Renal cortex interstitium (tissue), 15 donors: ENCODE measurements around the gene SMCO2. TPM values are rescaled to one million over a fixed set of nuclear protein-coding genes. Genes with fewer than 3 reads are reported as not detected.
A peak's percentile ranks its signal among the peaks of the same experiment; 100 is the strongest.

ENCODE experiments used
- DNase-seq, 11 donors: peaks; one replicate each; pipeline ENCODE4 v3.0.0-alpha.2; 2013; ENCODE audit warnings: low read depth in 9 of 11, low spot score in 4 of 11; ENCODE audit errors: extremely low read depth in 1 of 11
- long read RNA-seq, 16 experiments: transcript quantifications; one replicate each; lab custom pipeline, GENCODE V29; 2026
- polyA plus RNA-seq, 3 donors: library from polyadenylated mRNA; unstranded; fragments of 120-200 nt; gene quantifications; one replicate each; pipeline ENCODE4 v1.2.1, GENCODE V29; 2013; ENCODE audit not compliant: insufficient read length in 3 of 3

Gene SMCO2
- under 1 TPM; 0.24 to 0.91 (median 0.40) TPM for polyA plus RNA-seq
- long read RNA-seq, donor 1: 0 reads
- long read RNA-seq, donor 2: 0 reads
- long read RNA-seq, donor 3: 0 reads
- long read RNA-seq, donor 4: 0 reads
- long read RNA-seq, donor 5: 0 reads
- long read RNA-seq, donor 6: 0 reads
- long read RNA-seq, donor 7: 0 reads
- long read RNA-seq, donor 8: 0 reads
- long read RNA-seq, donor 9: 0 reads
- long read RNA-seq, donor 10: 0 reads
- long read RNA-seq, donor 11: 0 reads
- long read RNA-seq, donor 12: 0 reads
- long read RNA-seq, donor 13: 0 reads
- long read RNA-seq, donor 14: 0 reads
- long read RNA-seq, donor 15: 0 reads
- long read RNA-seq, donor 16, partial matches to known transcripts: 0 of 2 reads
- long read RNA-seq, donor 16, other reads (novel, unspliced or antisense): 0 of 2 reads

DNA sequence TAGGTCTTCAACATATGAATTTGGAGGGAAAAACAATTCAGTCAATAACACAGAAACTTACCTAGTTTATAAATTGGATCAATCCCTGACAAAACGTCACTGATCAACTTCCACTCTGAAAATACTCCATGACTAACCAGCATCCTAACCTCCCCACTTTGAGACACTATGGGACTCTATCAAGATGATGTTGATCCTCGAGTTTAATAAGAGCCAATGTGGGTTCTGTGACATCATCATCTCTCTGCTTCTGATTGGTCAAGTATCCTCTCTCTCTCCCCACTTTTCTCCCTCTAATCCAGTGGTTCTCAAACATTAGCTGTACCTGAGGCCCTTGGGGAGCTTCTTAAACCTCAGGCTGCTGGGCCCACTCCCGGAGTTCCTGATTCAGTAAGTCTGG, at the start of gene SMCO2:
SMCO2 (plus strand) TSS at position 301 of the 400 bp plus-strand sequence. CDS start 23,896 bp downstream, outside the sequence.
- no peak for DNase-seq

DNA sequence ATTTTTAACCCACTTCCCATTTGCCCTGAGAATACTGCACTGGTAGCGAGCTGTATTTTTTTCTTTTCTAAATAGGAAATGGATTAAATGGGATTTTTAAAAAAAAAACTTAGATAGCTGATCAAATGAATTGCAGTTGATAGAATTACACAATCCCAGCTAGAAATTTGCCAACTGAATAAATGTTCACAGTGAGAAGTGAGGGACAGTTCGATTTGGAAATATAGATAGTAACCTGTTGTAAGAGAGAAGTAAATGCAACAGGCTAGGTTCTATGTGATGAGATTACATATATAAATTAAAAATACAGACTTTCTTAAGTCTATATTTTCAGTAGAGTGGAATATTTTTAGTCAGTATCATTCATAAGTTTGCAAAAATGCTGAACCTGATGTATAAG, 48.1 kb upstream of the SMCO2 start:
- no peak for DNase-seq

DNA sequence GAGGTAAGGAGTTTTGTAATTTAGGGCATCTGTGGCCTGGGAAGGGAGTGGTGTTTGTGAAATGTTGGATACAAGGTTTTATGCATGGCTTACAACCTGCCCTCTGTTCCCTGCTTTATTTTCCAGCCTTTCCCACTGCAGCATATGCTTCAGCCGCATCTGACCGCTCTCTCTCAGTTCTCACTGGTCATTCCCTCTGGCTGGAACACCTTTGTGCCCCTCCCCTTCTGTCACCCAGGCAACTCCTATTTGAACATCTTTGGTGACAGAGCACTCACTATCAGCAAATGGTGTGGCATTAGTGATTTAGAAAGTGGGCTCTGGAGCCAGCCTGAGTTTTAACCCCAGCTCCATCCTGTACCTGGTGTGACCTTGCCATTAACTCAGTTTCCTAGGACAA, 47.5 kb upstream of the SMCO2 start:
- no peak for DNase-seq

DNA sequence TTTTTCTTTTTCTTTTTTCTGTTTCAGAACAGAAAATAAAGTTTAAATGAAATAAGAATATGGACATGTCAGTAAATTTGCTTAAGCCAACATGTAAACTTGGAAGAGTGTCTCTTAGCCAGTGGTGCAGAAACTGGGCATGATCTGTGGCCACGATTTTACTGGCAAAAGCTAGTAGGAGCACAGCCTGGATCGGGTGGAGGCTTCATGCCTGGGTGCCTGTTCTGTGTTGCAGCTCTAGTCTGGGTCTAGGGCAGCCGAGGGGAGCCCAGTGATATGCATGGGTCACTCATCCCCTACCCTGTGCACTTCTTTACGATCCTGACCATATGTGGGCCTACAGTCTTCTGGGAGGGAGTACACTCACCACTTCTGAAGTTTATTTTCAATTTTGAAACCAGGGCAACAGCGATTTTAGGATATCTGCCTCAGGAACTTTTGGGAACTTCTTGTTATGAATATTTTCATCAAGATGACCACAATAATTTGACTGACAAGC, 45.6 kb upstream of the SMCO2 start:
- no peak for DNase-seq

DNA sequence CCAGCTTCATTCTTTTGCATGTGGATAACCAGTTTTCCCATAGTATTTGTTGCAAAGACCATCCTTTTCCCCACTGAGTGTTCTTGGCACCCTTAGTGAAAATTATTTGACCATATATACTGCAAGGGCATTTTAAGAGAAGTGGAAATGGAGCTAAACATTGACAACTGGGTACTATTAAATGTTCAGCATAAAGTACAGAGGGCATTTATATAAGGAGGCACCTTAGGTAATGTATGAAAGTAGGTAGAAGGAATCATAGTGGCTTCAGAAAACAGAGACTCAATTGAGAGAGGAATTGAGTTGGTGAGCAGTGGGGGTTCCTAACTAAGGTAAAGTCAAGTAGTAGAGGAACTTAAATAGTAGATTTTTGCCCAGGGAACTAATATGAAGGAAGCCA, 34.5 kb upstream of the SMCO2 start:
- DNase-seq: no peak

DNA sequence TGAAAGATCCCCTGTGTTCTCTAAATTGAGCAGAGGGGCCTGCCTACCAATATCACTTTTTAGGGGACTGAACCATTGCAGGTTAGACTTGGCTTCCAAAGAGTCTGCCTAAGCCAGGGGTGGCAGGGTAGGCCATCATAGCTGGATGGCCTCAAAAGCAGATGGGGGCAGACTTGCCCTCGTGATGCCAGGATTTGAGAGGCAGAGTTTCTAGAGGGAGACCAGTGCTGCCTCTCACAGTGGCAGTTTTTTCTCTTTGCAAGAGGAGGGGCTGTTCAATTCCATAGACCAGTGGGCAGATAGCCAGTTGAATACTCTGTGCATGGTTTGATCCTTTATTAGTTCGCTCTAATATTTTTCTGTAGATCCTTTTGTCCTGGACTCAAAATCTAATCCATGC, 23.8 kb upstream of the SMCO2 start:
- DNase-seq: no peak

DNA sequence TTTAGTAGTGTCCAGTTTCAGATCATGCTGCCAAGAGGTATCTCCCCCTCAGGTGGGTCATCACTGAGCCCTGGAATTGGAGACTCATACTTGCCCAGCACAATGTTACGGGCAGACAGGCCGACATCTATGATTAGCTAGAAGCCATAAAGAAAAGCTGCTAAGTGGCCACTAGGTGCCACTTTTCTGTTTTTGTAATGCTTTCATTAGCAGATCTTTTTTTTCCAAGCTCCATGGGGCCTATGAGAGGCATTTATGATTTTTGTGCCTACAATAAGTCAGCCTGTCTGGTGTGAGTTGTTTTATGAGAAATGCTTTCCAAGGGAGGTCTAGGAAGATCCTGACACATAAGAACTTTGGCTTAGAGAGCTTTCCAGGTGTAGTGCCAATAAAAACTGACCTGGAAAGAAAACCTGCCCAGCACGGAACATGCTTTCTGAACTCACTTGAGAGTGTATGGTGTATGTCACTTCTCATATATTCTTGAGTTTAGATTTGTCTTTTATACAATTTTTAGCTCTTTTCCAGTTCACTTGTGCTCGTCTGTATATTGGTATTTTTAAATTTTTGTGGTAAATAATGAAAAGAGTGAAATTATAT, 21.8 kb upstream of the SMCO2 start:
- peak in 8 of 11 donors; percentile 10 to 56 (median 30) for DNase-seq

DNA sequence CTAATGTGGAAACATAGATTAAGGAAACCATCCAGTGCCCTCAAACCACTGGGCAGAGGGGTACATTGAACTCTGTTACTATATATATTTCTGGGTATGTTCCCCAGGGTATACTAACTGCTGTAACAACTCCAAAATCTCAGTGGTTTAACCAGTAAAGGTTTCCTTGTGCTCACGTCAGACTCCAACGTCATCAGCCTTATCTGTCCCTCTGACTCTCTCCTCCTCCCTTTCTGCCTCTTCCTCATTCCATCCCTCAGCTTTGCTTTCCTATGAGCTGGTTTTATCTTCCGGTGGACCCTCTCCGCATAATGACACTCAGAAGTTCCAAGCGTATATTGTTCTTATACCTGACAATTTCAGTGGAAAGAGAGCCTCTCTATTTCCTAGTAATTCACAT, 21.2 kb upstream of the SMCO2 start:
- DNase-seq: no peak

DNA sequence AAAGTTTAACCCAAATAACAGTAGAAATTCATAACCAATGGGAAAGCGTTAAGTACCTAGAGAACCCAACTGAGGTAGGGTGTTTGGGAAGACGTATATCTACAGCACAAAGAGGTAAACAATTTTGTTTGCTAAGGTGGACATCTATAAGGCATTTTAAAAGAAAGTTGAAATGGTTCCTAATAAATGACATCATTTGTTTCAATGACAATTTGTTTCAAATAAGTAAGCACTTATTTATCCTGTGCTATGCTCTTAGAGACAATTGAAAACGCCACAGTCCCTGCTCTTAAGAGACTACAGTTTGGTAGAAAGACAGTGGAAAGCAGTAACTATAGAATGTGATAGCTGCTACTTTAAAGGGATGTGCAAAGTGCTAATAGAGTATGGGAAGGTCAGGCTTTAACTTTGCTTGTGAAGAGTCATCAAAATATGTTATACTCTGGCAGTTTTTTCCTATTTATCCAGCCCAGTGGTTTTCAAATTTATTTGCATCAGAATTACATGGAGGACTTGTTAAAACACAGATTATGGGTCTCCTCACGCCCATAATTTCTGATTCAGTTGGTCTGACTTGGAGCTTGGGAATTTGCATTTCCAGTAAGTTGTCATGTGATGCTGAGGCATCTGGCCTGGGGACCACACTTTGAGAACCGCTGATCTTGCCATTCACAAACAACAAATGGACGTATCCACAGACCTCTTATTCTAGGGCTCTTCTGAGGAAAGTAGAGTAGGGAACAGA, 19.6 kb upstream of the SMCO2 start:
- DNase-seq: no peak

DNA sequence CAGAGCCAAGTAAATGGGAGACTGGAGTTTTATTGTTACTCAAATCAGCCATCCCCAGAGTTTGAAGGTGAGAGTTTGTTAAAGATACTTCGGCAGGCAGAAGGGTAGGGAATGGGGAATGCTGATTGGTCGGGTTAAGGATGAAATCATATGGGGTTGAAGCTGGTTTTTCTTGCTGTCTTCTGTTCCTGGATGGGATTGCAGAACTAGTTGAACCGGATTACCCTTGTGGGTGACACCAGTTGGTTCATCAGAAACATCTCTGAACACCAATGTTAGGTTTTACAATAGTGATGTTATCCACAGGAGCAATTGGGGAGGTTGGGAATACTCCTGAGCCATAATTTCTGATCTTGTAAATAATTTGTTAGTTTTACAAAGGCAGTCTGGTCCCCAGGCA, 18.7 kb upstream of the SMCO2 start:
- no peak for DNase-seq

DNA sequence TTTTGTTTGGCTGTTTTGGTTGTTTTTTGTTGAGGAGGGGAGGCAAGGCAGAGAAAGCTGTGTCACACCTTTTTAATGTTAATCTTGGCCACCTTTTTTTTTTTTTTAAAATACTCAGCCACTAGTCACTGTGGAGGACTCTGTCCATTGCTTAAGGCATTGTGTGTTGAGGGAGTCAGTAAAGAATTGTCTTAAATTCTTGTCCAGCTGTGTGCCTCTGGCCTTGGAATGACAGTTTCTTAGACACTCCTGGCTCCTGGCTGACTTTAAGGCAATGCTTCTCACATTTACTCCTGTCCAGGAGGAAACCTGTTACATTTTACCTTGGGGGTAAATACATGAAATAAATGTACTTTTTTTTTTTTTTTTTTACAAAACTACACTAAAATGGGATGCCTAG, 18.1 kb upstream of the SMCO2 start:
- DNase-seq: no peak

DNA sequence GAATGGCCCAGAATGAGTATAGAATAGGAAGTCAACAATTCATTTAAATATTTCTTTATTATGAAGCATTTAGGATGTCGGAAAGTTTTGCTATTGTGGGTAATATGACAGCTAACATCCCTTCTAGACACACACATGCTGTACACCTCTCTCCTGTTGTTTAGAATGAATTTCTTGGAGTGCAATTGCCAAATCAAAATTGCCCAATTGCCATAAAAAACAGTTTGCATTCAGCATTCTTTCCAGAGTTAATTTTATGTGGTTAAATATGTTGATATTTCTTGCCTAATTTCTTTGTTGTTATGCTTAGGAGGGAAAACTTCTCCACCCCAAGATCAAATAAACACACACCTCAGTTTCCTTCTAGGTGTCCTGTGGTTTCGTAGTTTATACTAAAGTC, 16.9 kb upstream of the SMCO2 start:
- DNase-seq: no peak

DNA sequence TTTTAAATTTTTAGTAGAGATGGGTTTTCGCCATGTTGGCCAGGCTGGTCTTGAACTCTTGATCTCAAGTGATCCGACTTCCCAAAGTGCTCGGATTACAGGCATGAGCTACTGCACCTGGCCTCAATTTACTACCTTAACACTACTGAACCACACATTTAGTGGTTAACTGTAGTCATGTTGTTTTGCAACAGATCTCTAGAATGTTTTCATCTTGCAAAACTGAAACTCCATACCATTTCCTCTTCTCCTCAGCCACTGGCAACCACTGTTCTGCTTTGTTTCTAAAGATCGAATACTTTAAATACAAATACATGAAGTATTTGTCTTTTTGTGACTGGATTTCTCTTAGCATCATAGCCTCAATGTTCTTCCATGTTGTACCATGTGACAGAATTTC, 15.4 kb upstream of the SMCO2 start:
- no peak for DNase-seq

DNA sequence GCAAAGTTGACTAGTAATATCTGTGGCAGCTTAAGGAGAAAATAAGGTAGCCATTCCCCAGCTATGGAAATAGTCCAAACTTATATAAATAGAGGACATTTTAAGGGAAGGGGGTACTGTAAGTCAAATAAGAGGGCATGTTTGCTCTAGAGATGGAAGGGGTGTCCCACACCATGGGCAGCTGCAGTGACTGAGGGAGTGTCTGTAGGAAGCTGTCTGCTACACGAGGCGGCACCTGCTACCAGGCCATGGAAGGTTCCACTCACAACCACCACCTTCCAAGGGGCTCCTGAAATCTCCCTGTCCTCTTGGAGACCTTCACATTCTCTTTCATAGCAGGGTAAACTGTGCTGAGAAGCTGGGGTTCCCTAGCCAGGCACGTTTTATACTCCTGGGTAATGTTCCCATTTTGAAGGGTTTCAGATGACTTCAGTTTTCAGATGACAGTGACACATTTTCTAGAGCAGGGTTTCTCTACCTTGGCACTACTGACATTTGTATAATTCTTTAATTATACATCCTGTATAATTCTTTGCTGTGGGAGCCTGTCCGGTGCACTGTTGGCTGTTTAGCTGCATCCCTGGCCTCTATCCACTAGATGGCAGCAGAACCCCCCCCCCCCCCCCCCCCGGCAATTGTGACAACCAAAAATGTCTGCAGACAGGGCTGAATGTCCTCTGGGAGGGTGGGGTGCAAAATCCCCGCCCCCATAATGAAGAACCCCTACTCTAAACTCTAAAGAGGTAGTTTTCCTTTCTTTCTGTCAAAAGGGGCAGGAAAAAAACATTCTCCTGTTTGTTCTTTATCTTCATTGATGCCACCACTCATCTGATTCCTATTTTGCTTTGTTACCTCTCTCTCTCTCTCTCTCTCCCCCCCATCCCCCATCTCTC, 11.6 kb upstream of the SMCO2 start:
- no peak for DNase-seq

DNA sequence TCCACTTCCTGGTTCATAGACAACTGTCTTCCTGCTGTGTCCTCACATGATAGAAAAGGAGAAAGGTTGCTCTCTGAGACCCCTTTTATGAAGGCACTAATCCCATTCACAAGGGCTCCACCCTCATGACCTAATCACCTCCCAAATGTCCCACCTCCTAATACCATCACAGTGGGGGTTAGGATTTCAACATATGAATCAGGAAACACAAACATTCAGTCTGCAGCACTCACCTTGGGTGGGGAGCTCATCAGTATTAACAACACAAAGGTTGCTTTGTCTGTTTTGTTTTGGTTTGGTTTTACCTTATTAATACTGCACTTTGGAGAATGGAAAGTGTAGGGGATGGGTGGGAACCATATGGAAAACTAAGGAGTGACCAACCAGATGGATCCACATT, 10.5 kb upstream of the SMCO2 start:
- no peak for DNase-seq

DNA sequence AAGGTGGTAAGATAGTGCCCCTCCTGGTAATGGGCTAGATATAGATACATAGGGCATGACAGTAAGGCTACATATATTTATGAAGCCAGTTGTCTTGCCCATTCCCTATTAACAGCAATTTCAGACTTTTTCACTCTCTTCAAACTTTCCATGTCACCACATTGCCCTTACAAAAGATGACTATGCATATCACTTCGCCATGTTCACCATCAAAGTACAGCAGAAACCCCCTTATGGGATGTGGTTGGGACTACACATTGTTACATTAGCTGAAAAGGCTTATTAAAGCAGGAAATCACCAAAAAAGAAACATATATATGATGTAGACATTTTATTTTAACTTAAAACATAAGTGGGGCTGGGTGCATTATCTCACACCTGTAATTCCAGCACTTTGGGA, 9.8 kb upstream of the SMCO2 start:
- DNase-seq: no peak

DNA sequence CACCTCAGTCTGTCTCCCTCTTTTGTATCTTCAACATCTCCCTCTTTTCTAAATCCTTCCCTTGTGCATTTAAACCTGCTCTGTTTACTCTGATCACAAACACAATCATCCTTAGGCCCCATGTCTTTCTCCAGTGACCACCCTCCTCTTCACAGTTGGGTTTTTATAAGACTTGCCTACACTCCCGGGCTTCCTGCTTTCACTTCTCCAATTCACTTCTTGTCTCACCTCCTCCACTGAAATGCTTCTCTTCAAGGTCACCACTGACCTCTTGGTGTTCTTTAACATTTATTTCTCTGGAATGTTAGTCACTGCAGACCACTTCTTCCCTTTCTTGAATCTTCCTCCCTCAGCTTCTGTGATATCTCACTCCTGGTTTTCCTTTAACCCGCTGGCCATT, 8.7 kb upstream of the SMCO2 start:
- no peak for DNase-seq

DNA sequence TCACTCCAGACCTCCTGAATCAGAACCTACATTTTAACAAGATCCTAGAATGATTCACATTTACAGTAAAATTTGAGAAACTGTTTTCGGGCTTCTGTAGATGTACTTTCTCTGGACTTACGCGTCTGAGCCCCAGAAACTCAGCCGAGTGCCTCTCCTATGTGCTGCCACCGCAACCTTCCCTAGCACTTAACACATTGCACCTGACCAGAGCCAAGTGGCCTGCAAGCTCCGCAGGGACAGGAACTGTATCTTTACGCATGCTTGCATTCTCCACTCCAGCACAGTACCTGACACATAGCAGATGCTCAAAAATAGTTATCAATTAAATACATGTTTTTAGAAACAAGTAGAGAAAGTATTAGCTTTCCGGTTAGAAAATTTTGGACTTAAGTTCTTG, 1.2 kb downstream of the SMCO2 start:
- no peak for DNase-seq

DNA sequence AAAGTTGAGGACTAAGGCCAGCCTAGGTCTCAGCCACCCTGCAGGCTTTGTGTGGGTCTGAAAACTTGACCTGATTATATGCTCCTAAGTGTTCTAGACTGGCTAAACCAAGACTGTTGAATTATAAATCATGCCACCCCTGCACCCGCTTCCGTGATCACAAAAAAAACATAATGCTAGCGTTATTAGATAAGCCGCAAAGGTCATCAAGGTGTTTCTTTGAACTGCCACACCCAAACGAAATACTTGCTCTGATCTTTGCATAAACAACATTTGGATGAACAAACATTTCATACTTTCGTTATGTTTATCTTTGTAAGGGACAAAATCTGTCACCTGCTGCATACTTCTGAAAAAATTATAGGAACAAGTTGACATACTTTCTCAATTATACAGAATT, 2.5 kb downstream of the SMCO2 start:
- DNase-seq: no peak
